Thyroid gland (tissue), 4 donors: Measurements from ENCODE around the gene RSRP1.

Experiments used
- CTCF ChIP-seq, 6 experiments: fragments of 200-600 bp in 3 of 6; fragments of 450-650 bp in 3 of 6; sonication (generic) in 3 of 6; IDR thresholded peaks; one replicate each; pipeline ENCODE4 v1.5.1; 2016 to 2019; ENCODE audit warnings: antibody characterized with exemption in 6 of 6, mild to moderate bottlenecking in 2 of 6, inconsistent platforms in 1 of 6, moderate library complexity in 1 of 6
- POLR2A ChIP-seq, 2 donors: fragments of 450-650 bp; IDR thresholded peaks; one replicate each; pipeline ENCODE4 v1.6.1; 2017; ENCODE audit warnings: antibody characterized with exemption in 2 of 2, mild to moderate bottlenecking in 2 of 2, moderate library complexity in 1 of 2

- TF ChIP-seq CTCF (IDR thresholded peaks at IDR 0.05) (no peak), POLR2A (IDR thresholded peaks at IDR 0.05) (no peak)
Observed at GRCh38 chr1:25223471-25223870, 23.8 kb downstream of the RSRP1 start.
